HG03064 (cell line): ENCODE measurements around the gene TBX5.
"Not testable (repeated sequence)": the region's sequence is repeated elsewhere in the genome, so short reads cannot be mapped to it uniquely, and the experiment has no call there.

Experiments
- ATAC-seq: cut with Tn5 transposase; IDR thresholded peaks from one replicate; pipeline ENCODE4 v1.9.1; 2021; ENCODE audit warnings: low read depth; ENCODE audit not compliant: unreplicated experiment

Gene TBX5

GRCh38 chr12:114393569-114393968 is 12.4 kb downstream of the TBX5 start:
- no peak for ATAC-seq

DNA sequence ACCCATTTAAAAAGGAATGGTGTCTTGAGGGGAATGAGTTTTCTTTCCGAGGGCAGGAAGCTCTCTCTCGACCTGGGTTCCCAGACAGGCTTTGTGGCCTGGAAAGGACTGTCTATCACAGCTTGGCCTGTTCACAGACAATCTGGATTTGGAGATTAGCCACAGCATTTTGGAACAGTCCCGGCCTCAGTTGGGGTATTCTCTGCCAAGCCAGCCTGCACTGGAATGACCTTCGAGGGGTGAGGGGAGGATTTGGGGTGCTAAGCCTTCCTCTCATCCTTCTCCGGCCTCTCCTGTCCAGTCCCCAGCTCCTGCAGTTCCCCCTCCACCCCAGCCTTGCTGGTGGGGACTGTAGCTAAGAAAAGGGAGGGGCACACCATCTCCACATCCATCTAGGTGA is 13.0 kb downstream of the TBX5 start:
- no peak for ATAC-seq

DNA sequence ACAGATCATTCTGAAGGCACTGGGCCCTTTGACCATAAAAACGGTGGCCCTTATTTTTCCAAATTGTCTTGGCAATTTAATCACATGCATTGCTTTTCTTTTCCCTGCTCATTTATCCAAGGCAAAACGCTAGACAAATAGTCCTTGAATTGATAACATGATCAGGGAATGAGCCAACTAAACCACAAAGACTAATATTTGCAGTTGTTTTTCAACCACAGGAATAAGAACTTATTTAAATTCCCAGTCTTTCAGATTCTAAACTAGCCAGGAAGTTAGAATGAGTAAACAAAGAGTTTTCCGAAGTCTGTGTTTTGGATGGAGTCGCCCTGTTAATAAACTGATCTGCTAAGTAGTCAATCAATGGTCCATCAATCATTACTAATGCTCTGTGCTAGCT is 14.9 kb downstream of the TBX5 start:
- ATAC-seq, result no peak

DNA sequence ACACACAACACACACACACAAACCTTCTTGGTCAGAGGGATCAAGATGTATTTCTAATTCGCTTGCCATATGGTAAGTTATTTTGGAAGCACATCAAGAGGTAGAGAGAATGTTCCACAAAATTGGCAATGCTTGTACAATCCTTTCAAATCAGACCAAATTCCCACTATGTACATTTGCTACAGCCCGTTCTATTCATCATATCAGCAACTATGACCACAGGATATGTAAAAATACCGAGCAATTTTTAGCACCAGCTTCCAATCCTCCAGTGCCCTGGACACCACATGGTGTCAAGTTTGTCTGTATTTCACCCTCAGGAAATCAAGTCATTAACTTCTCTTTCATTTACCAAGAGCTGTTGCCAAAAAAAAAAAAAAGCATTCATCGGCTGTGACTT is 21.2 kb downstream of the TBX5 start:
- no peak for ATAC-seq

- no peak for ATAC-seq
Measured at GRCh38 chr12:114381177-114381576, 24.8 kb downstream of the TBX5 start.

GRCh38 chr12:114371733-114372132 is 34.2 kb downstream of the TBX5 start:
- no peak for ATAC-seq

DNA sequence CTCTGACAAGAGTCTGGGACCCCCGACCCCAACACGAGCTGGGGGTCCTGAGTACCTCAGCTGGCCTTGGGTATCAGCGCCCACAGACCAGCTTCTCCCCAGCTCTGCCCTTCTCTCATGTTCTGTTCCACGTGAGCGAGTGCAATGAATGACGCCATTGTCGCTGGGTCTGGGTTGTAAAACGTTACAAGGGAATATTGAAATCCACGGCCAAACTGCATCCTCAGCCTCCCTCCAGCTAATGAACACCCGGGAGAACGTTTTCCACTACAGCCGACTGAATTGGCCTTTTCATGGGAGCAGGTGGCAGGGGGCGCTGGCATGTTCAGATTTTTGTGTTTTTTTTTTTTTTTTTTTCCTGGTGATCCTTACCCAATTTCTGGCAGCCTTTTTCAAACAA is 34.7 kb downstream of the TBX5 start:
- no peak for ATAC-seq

- ATAC-seq, result no peak
Measured at GRCh38 chr12:114368685-114369452, 37.1 kb downstream of the TBX5 start.

DNA sequence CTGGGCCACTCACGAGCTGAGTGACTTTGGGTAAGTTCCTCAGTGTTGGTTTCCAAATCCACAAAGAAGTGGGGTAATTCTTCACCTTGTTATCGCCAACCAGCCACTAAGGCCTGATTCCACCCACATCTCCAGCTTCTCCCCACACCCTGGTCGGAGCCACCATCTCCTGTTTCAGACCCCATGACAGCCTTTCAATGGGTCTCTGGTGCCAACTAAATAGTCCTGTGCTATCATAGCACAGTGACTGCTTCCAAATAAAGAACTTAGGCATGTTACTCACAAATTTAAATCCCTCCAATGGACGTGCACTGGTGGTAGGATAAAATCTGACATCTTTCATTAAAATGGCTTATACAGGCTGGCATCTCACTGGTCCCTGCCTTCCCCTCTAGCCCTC is 44.0 kb downstream of the TBX5 start:
- ATAC-seq, result no peak

DNA sequence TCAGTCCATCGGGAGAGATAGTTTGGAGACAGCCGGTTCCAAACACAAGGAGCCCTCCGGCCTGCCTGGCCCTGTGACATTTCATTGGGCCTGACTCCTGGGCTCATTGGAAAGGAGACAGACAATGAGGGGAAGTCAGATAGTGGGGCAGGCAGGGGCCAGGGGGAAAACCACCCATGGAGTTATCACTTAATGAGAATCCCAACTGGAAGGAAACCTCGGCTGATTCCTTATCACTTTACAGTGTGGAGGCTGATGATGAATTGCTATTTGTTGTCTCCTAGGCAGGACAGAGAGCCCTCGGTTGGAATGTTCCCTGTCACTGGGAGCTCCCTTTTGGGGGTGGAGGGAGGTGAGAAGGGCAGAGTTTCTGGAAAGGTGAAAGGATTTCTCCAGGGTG is 44.4 kb downstream of the TBX5 start:
- ATAC-seq, result no peak

GRCh38 chr12:114360485-114360884 is 45.5 kb downstream of the TBX5 start:
- no peak for ATAC-seq

- no peak for ATAC-seq
Measured at GRCh38 chr12:114355389-114356088, 50.4 kb downstream of the TBX5 start.

GRCh38 chr12:114349239-114349638 is 56.7 kb downstream of the TBX5 start:
- not testable (repeated sequence) for ATAC-seq

- ATAC-seq, result no peak
Measured at GRCh38 chr12:114347861-114348260, 58.1 kb downstream of the TBX5 start.

DNA sequence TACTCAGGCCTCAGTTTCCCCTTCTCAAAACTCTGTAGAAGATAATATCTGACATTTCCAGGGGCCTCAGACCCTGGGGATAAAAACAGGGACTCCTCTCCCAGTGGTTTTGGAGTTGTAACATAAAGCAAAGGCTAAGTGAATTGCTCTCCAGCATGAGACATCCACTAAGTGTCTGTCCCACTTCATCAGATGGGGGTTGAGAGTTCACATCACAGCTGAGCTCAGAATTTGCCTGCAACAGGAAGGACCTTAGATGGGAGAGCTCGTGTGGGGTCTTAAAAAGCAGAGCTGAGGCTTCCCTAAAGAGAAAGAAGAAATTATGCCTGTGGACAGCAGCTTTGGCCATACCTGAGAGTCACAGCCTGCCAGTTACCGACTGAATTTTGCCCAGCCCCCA is 61.1 kb downstream of the TBX5 start:
- ATAC-seq, result no peak

DNA sequence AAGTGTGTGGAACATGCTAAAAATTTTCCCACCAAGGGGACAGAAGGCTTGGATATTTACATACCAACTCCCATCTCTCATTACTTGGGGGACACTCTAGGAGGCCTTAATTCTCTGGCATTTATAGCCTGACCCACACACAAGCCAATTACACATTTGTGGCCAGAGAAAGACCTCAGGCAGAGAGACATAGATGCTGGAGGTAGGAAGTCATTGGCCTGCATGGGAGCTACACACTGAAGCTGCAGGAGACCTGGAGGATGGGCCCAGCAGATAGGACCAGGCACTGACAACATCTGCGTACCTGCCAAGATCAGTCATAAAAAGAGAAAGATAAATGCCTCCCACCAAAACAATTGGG is 61.7 kb downstream of the TBX5 start:
- no peak for ATAC-seq

GRCh38 chr12:114343585-114344302 is 62.2 kb downstream of the TBX5 start:
- ATAC-seq, result no peak

DNA sequence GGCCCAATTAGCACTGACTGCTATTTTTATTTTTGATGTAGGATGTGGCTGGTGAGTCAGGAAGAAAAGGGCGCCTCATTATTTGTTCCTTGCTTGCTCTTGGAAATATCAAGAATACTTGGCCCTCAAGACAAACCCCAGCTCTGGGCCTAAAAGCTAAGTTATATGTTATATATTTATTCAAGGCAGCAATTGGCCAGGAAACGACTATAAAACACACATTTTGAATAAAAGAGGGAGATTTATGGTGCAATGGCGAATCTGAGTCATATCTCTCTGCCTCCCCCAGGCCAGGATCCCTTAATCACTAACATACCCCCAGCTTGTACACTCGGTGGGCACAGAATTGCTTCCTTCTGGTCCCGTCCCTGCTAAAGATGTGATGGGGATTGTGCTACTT is 63.3 kb downstream of the TBX5 start:
- no peak for ATAC-seq

DNA sequence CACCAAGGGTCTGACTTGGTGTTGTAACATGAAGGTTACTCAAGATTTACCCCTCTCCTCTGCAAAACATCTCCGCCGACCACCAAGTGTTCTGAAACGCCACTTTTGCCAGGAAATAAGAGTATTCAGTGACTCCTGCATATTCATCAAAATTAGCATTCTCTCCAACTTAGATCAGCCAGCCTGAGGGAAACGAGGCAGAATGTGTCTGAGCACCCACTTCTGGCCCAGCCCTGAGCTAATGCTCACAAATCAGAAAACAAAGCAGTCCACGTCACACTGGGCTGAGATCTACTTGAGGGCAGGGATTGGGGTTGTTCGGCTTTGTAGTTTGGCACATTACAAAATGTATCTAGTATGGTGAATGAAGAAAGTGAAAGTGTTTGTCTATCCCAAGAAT is 64.3 kb downstream of the TBX5 start:
- ATAC-seq, result no peak

GRCh38 chr12:114340231-114340630 is 65.7 kb downstream of the TBX5 start:
- ATAC-seq, result no peak

DNA sequence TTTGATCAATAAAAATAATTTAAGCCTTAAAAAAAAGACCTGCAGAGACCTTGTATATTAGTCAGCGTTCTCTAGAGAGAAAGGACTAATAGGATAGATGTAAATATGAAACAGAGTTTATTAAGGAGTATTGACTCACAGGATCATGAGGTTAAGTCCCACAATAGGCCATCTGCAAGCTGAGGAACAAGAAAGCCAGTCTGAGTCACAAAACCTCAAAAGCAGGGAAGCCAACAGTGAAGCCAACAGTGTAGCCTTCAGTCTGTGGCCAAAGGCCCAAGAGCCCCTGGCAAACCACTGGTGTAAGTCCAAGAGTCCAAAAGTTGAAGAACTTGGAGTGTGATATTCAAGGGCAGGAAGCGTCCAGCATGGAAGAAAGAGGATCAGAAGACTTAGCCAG is 66.3 kb downstream of the TBX5 start:
- no peak for ATAC-seq

DNA sequence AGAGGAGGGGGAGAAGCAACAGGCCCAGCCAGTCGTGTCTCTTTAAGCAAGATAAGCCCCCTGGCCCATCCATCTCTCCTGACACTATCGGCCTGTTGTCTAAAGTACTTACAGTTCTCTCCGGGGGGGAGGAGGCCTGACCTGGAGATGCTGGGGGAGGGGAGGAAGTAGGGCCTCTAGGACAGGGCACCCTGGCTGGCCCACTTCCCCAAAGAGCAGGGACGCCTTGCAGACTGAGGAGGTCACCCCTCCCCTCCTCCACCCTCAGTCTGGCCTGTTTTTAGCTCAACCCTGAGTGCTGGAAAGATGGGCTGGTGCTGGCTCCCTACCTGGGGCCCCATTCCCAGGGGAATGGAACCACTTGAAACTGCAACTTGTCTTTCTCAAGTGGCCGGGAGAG is 70.3 kb downstream of the TBX5 start:
- ATAC-seq, result no peak
